Hematopoietic multipotent progenitor cell (in vitro differentiated cells): ENCODE results near the gene GATB. TPM values are rescaled to one million over a fixed set of nuclear protein-coding genes. Genes with fewer than 3 reads are reported as not detected.

ENCODE experiments used
- DNase-seq, 3 donors: peaks; one replicate each; pipeline ENCODE4 v3.0.0-alpha.2; 2011 to 2015; ENCODE audit warnings: low read depth in 2 of 3, low spot score in 2 of 3
- total RNA-seq: library from RNA; depleted of rRNA; stranded (reverse); fragments of >200 nt; gene quantifications from one replicate; pipeline ENCODE4 v1.2.3, GENCODE V29; 2012

GATB gene
- total RNA-seq, 1 donor = 17.0 TPM

DNA sequence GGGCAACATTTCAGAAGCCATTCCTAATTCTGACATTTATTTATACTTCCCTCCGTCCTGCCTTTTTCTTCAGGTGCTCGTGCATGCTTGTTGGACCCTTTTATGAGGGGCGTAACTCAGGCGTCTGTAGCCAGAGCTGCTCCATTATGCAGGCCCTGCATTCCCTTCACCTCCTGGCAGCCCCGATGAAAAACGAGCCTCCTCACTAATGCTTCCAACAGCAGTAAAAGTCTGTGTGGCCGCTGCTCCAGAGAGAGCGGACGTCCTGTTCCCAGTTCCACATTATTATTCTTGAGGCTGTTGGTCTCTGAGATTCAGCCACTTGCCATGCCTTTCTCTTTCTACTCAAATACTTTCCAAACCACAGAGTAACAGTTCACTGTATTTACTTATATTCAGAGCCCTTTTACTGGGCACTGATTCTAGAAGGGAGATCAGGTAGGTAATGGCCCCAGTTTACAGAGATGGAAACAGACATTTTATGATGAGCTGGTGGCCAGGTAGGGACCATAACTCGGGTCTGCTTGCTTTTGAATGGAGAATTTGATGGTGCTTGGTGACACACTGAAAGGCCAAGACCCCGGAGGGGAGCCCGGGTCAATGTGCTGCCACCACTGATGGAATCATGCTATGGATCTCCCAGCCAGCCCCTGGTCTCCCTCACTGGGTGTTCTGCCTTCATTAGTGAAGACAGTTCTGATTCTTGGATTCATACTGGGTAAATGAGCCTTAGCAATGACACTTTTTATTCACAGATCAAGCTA, 101.0 kb downstream of the GATB start:
- no peak for DNase-seq

DNA sequence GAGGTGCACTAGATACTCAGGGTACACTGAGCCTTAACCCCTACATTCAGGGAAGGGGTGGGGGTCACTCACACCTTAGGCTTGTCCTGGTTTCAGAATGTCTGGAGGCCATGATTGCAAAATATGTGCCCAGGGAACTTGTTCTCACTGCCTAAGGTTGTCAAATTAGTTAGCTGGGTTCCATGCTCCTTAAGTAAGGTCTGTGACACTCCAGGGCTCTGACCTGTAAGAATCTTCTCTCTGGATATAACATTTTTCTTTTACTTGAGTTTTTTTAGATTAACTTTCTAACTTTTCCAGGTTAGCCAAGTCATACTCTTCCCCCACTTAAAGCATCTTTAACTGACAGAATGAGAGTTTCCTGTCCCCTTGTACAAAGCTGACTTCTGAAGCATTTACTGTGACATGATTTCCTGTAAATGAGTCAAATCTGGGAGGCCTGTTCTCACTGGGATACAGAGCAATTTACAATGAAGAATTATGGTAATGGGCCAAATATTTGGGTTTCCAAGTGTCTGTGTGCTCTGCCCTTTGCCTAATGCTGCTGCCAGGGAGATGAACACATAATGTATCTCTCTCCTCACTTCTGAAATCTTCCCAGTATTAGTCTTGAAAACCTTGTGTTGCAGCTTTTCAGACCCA, 101.7 kb downstream of the GATB start:
- no peak for DNase-seq

DNA sequence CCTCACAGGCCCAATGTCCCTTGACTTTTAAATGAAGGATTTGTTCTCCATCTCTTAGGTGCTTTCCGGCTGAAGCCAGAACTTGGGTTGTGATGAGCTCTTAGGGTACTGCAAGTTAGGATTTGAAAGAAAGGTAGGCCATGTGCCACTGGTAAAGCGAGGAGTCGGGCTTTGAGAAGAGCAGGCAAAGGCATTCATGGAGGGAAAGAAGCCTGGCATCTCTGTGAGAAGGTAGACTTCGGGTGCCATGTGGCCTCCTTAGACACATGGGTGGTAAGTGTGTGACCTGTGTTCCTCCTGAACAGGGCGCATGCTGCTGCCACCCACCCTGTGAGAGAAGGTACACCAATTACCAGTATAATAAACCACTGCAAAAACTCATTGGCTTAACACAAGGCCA, 102.9 kb downstream of the GATB start:
- no peak for DNase-seq

DNA sequence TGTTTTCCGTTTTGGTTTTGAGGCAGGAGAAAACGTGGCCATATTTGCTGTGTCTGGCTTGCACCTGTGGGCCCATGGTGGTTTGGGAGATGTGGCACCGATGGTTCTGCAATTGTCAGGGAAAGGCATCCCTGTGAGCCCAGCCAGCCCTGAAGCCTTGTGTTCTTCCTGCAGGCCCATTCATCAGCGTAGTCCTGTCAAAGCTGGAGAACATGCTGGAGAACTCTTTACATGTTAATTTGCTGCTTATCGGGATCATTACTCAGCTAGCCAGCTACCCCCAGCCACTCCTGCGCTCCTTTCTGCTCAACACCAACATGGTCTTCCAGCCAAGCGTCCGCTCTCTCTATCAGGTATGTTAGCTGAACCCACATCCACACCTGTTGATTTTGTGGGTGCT, 104.7 kb downstream of the GATB start:
- no peak for DNase-seq

DNA sequence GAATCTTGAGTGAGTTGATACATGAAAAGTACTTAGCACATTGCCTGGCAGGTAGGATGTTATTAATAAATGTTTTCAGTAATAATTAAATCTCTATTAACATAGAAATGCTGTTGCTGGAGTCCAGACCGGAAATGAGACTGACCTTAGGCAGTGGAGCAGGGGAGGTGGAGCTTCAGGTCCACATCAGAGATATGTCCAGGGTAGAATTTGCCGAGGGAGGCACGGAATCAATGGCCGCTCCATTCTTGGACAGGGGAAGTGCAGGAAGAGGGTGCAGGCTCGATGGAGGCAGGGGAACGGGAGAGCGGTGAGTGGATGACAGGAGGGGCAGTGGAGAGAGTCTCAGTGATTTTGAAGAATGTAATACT, 107.3 kb downstream of the GATB start:
- no peak for DNase-seq

DNA sequence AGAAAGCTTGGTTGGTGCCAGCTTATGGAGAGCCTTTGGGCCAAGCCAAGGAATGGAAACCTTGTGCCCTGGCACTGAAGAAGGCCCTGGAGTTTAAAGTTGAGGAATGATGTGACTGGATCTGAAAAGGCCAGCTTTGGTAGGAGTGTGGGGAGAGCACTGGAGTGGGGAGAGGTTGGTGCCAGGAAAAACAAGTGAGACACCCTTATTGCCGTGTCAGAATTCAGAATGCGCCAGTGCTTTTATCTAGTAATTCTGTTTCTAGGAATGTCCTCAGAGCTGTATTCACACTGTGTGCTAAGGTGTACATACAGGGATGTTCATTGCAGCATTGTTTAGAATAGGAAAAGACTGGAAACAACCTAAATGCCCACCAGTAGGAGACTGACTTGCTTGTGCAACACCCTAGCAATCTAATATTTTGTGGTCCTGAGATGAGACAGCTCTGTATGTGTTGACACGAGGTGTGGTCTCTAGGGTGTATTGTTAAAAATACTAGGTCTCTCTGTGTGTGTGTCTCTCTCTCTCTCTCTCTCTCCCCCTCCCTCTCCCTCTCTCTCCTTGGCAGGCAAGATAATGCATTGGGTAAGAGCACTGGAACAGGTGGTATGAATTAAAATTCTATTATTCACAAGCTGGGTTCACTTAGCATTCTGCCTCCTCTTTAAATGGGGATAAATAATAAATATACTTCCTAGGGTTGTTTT, 107.8 kb downstream of the GATB start:
- DNase-seq = no peak

DNA sequence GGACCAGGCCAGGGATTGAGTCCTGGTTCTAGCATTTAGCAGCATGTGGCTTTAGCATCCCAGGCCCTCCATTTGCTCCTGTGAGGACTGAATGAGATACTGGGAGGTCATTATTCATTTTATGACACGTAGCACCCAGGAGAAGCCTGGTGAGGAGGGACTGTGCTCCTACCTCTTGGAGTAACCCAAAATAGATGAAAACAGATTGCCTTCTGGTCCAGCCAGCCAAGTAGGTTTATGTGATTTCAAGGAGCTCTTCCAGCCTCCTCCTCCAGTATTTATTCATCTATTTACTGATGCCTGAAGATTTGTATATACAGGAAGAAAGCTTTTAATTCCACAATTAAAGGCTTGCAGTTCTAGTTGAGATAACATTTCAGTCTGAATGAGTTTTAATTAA, 109.3 kb downstream of the GATB start:
- no peak for DNase-seq

DNA sequence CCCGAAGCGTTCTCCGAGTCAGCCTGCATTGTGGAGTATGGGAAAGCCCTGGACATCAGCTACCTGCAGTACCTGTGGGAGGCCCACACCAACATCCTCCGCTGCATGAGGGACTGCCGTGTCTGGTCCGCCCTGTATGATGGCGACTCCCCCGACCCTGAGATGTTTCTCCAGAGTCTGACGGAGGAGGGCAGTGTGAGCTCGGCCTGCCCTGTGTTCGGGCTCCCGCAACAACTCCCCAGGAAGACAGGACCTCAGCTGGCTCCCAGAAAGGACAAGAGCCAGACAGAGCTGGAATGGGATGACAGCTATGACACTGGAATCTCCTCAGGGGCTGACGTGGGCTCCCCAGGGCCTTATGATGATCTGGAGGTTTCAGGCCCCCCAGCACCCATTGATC, 111.3 kb downstream of the GATB start:
- DNase-seq = no peak

DNA sequence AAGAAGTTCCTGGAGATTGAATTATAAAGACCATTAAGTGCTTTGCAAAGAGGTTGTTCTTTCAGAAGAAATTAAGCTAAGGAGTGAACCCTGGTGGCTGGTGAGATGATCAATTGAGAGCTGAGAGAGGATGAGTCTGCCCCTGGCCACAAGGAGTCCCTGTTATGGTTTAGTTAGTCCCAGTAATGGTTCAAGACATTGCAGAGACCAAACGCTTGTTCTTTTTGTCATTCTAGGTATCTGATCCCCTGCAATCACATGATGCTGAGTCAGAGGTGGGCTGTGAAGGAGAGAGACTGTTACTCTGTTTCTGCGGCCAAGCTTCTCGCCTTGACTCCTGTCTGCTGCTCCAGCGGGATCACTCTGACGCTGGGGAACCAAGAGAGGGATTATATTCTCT, 114.5 kb downstream of the GATB start:
- DNase-seq = no peak

DNA sequence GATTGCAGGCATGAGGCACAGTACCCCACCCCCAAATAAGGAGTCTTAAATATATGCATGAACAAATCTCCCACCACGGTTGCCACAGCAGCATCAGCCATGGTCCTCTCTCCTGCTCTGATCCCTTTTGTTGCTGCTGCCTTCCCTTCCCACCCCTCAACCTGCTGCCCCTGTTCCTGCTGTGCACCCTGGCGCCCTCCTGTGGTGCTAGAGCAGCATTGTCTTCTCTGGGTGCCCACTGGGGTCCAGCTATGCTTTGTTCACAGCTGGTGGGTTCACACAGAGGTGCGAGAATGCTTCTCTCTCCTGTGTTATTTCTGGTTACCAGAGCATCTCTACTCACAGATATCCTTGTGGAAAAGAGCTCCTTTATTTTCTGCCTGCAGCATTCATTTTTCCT, 116.2 kb downstream of the GATB start:
- DNase-seq = peak in 1 of 3 donors; percentile 17

DNA sequence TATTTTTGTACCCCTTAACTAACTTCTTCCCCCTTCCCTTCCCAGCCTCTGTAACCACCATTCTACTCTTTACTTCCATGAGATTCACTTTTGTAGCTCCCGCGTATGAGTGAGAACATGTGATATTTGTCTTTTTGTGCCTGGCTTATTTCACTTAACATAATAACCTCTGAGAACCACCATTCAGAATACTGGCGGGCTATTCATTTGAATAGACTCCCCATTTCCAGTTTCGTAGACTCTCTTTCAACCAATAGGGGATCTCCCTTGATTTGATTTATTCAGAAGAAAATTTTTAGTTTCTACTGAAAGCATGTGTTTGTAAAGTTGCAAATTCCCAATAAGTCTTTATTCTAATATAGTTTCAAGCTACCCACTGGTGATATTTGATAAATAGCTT, 117.2 kb downstream of the GATB start:
- DNase-seq = no peak

DNA sequence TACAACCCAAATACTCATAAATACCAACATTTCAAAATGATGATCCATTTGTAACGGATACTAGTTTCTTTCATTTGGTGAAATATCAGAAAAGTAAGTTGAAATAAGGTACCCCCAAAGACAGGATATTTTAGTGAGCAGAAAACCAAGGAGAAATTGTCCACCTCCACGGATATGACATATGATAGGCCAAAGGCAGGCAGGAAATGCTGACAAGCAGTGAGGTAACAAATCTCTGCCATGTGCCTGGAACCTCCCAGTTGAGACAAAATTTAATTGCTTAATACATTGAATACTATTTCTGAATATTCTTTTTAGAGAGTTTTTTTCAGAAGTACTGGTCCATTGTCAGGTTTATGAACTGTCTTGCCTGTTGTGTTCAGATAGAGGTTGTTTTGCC, 118.8 kb downstream of the GATB start:
- DNase-seq = no peak

DNA sequence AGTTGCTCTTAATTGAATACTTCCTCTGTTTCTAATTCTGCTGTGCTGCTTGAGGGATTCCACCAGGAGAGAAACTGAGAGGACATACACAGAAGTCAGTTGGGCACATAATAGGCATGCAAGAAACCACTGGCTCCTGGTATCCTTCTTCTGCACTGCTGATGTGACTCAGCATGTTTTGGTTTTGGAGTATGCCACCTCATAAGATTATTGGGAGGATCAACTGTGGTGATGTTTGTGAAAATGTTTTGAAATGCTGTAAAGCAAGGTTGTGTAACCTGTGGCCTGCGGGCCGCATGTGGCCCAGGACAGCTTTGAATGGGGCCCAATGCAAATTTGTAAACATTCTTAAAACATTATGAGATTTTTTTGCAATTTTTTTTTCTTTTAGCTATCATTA, 119.6 kb downstream of the GATB start:
- peak in 1 of 3 donors; percentile 4 for DNase-seq

DNA sequence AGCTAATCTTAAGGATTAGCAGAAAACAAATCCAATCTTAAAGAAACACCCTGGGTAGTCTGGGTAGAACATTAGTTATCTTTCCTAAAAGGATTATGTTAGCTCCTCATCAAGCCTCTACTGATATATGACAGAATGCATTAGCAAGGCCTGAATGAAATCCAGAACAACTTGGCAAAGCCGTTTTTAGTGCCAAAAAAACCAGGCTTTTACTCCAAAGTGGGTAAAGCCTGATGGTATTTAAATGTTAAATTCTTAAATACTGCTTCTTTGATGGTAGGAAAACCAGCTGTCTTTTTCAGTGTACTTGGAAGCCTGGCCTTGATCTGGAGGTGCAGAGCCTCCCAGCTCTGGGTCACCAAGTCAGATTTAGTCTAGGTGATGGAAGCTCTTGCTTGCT, 120.4 kb downstream of the GATB start:
- no peak for DNase-seq

DNA sequence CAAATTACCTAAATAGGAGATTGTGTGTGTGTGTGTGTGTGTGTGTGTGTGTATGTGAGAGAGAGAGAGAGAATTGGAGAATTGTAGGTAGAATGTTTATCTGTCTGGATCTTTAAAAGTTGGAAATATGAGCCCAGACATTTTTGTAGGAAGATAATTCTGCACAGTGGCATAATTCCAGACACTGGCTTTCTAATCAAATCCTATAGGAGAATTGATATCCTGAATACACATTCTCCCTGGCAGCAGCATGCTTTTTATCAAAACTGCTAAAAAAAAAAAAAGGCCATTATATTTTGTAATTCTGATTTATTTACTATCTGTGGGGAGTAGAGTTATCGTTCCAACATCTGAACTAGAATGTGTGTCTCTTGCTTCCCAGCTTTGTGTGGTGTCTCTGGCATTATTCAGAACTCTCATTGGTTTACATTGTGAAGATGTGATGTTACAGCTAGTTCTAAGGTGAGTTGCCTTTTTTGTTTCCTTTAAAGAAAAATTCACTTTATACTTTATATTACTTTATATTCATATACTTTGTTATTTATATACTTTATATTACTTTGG, 122.4 kb downstream of the GATB start:
- no peak for DNase-seq

DNA sequence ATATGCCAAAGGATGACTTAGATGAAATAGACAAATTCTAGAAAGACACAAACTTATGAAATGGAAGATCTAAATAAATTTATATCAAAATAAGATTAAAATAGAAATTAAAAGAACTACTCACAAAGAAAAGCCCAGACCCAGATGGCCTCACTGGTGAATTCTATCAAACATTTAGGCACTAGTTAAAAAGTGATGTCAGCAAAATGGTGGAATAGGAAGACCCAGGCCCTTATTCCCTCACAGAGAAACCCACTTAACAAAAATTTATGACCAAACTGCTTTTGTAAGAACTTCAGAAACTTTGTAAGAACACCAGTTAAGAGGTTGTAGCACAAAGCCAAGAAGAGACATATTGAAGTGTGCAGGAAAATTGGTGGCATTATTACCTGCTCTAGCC, 129.5 kb downstream of the GATB start:
- DNase-seq = no peak

DNA sequence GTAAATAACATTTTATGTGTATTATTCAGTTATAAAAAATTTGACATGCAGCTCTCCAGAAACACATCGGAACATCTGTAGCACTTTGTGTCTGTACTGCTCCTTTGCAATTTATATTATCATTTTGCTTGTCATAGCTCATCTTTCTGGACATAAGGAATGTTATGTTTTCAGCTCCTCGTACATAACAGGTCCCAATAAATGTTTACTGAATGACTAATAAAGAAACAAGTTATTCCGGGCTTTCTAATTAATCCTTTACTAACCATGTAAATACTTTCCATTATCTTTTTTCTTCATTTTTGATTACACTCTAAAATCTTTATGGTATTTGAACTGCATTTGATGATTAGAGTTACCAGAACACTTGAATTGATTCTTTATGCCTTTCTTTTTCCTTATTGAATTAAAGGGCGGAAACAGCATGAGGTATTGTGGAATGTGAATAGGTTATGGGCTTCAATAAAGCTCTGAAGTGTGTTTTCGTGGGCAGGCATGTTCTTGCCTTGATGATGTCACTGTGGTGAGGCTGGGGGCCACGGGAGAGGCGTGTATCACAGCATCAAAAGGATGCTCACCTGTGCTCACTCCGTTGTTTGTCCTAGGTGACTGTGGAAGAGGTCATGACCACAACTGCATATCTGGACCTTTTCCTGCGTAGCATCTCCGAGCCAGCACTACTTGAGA, 131.6 kb downstream of the GATB start:
- DNase-seq = no peak

DNA sequence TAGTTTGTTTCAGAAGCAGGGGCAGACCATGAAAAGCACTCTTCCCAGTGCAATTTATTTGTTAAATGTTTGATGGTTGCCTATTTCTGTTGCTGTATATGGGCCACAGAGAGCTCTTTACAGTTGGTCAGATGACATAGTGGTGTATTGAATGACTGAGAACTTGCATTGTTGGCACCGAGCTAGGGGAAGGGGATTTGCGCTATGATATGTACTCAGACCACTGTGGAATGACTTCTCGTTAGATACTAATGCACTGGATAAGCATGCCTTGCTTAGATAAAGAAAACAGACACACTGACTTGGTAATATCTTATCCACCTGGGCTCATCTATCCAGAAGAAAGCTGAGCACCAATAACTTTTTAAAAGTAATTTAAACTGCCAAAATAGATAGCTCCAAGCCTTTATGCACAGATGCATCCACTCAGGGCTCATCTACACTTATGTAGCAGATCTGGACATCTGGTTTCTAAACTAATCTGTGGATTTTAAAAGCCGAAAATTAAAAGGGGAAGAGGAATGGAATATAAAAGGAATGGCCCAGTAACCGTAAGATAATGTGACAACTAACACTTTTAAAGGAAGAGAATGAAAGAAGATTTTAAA, 132.7 kb downstream of the GATB start:
- DNase-seq = no peak

DNA sequence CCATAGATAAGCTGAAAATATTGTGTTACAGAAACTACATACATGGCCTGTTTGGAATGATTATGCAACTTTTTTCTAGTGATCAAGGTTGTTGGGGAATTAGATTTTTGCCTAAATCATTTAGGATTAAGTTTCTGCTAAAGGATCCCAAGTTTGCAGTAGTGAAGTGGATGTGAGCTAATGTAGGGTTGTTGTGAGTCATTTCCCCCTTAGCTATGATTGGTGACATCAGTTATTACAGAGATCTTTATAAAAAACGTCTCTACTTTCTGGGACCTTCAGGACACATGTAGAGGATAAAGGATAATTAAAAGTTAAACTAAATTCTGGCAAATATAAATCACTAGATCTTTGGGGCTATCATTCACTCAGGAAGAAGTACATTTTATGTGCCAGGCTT, 133.3 kb downstream of the GATB start:
- no peak for DNase-seq

DNA sequence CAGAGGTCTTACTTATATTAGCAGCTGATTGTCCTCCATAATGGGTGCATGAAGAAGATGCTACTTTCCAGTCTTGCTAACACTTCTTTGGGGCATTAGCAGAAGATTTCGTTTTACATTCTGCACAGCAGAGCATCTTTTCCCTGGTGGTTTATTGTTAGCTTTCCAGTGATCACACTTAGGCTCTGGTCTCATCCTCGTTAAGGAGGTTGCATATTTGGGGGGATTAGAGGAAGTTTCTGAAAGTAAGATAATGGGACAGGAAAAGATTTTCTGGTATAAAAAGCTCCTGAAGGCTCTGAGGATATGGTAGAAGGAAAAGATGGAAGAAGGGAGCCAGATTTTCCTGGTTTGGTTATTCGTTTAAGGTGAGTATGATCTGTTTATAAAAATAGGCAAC, 134.1 kb downstream of the GATB start:
- no peak for DNase-seq

DNA sequence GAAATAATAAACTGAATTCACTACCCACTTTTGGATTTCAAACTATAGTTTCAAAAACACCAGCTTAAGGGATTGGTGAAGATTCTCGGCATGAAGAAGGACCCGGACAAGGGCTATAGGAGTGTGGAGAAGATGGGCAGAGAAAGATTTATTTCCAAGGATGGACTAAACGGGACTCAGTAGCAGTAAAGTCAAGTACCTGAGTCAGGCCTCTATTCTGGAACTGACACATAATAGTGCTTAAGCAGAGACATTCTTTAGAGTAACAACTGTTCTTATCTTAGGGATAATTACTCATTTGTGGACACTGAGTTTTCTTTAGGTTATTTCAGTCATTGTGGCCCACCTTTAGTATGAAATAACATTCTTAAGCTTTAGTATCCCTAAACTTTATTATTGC, 134.6 kb downstream of the GATB start:
- DNase-seq = no peak
